Measurements from ENCODE around the gene RPL37A. TPM values are rescaled to one million over a fixed set of nuclear protein-coding genes. Genes with fewer than 3 reads are reported as not detected.
A peak's percentile ranks its signal among the peaks of the same experiment; 100 is the strongest.

RPL37A gene
- total and polyA plus RNA-seq, 9 of the 15 experiments (the other 6 are each of a cell fraction or from before 2014, with no cell fraction given) = 1,938 to 3,349 (median 2,436) TPM

DNA sequence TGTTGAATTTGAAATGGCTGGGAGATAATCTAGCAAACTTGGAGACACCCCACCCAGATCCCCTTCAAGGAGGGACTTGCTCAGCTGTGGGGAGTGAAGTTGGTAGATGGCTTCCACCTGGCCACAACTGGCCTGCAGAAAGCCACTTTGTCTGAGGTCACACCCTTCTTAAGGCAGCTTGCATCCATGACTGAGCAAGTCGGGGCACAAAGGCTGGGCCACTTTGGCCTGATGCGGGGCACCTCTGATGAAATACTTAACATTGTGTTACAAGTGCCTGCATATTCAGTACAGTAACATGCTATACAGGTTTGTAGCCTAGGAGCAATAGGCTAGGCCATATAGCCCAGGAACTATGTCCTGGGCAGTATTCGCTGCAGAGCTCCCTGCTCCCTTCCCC is 13.4 kb upstream of the RPL37A start:
- ChIA-PET CTCF (ENCODE audit: low intra/inter-chr PET ratio) (no interaction called here), POLR2A (interaction anchor here (4.3 kb wide), 1 partner anchor 13 kb away, joined by 18 read pairs; the partner anchor contains the start of gene RPL37A)
- no peaks in the 10 kb centered on the region for H3K27me3 ChIP-seq (ENCODE audit: control insufficient read depth in 2 of 2, insufficient read depth in 2 of 2, low read length in 2 of 2)
- no peak for FAIRE-seq
- no peak overlapping the region for H3K4me2 ChIP-seq (ENCODE audit: insufficient read depth, low read length)
- no peak for DNase-seq (ENCODE audit: extremely low read depth in 1 of 4, low spot score in 3 of 4)
- 56% methylated on average over 3 of the region's 3 CpGs for WGBS (ENCODE audit: insufficient coverage, low coverage, missing lambda C conversion rate)
- H3K4me3 ChIP-seq = no peak overlapping the region
- H3K4me1 ChIP-seq (replicated peaks in 1 of 2; ENCODE audit: control insufficient read depth in 2 of 2, insufficient read depth in 2 of 2, low read length in 2 of 2) = no peaks in the 10 kb centered on the region; a peak in 2 of 5 replicates
- intact Hi-C loops (cut with micrococcal nuclease) (no loop called here), in situ Hi-C loops (cut with MboI) (no loop called here)
- no peak overlapping the region for H3K27ac ChIP-seq (ENCODE audit: extremely low read depth, low read depth, low read length)
- H3K9ac ChIP-seq (ENCODE audit: insufficient read depth in 1 of 2, low read depth in 2 of 2, low read length in 2 of 2) = no peak overlapping the region
- ATAC-seq = peak; percentile 64
- no peaks in the 10 kb centered on the region for H4K20me1 ChIP-seq (replicated peaks; ENCODE audit: control insufficient read depth, insufficient read depth, low read length)
- no peaks in the 10 kb centered on the region for H3K79me2 ChIP-seq (ENCODE audit: control insufficient read depth, insufficient read depth, low read length)
- H3K9me1 ChIP-seq (ENCODE audit: control insufficient read depth, insufficient read depth, low read length) = no peaks in the 10 kb centered on the region
- H3K9me3 ChIP-seq (replicated peaks; ENCODE audit: control insufficient read depth, insufficient read depth, low read depth, low read length) = no peaks in the 10 kb centered on the region
- peaks cover 10% of the 10 kb centered on the region; the same call in 1 of the 3 replicates for H3K36me3 ChIP-seq (ENCODE audit: control insufficient read depth, insufficient read depth, low read length)
- no peak overlapping the region for H2AFZ ChIP-seq (ENCODE audit: low read depth, low read length)
- BruUV-seq (replicated peaks) = no TSS peak
- TF ChIP-seq, protein P1, sequence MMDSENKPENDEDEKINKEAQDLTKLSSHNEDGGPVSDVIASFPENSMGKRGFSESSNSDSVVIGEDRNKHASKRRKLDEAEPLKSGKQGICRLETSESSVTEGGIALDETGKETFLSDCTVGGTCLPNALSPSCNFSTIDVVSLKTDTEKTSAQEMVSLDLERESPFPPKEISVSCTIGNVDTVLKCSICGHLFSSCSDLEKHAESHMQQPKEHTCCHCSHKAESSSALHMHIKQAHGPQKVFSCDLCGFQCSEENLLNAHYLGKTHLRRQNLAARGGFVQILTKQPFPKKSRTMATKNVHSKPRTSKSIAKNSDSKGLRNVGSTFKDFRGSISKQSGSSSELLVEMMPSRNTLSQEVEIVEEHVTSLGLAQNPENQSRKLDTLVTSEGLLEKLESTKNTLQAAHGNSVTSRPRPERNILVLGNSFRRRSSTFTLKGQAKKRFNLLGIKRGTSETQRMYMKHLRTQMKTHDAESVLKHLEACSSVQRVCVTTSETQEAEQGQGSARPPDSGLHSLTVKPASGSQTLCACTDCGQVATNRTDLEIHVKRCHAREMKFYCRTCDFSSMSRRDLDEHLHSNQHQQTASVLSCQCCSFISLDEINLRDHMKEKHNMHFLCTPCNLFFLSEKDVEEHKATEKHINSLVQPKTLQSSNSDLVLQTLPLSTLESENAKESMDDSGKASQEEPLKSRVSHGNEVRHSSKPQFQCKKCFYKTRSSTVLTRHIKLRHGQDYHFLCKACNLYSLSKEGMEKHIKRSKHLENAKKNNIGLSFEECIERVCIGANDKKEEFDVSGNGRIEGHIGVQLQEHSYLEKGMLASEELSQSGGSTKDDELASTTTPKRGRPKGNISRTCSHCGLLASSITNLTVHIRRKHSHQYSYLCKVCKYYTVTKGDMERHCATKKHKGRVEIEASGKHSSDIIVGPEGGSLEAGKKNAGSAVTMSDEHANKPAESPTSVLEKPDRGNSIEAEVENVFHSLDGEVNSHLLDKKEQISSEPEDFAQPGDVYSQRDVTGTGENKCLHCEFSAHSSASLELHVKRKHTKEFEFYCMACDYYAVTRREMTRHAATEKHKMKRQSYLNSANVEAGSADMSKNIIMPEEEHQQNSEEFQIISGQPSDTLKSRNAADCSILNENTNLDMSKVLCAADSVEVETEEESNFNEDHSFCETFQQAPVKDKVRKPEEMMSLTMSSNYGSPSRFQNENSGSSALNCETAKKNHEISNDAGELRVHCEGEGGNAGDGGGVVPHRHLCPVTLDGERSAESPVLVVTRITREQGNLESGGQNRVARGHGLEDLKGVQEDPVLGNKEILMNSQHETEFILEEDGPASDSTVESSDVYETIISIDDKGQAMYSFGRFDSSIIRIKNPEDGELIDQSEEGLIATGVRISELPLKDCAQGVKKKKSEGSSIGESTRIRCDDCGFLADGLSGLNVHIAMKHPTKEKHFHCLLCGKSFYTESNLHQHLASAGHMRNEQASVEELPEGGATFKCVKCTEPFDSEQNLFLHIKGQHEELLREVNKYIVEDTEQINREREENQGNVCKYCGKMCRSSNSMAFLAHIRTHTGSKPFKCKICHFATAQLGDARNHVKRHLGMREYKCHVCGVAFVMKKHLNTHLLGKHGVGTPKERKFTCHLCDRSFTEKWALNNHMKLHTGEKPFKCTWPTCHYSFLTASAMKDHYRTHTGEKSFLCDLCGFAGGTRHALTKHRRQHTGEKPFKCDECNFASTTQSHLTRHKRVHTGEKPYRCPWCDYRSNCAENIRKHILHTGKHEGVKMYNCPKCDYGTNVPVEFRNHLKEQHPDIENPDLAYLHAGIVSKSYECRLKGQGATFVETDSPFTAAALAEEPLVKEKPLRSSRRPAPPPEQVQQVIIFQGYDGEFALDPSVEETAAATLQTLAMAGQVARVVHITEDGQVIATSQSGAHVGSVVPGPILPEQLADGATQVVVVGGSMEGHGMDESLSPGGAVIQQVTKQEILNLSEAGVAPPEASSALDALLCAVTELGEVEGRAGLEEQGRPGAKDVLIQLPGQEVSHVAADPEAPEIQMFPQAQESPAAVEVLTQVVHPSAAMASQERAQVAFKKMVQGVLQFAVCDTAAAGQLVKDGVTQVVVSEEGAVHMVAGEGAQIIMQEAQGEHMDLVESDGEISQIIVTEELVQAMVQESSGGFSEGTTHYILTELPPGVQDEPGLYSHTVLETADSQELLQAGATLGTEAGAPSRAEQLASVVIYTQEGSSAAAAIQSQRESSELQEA (IDR thresholded peaks at IDR 0.05; ENCODE audit: low read depth) = no peak
- TF ChIP-seq ZNF347 (CRISPR knock-in tag; IDR thresholded peaks at IDR 0.05; ENCODE audit: low read depth) (no peak), LCOR (CRISPR knock-in tag; IDR thresholded peaks at IDR 0.05) (no peak), SMAD1 (IDR thresholded peaks at IDR 0.05; ENCODE audit: low read depth, low read length, partially characterized antibody) (no peak), ELF4 (CRISPR knock-in tag; IDR thresholded peaks at IDR 0.05) (no peak), HDAC6 (IDR thresholded peaks at IDR 0.05; ENCODE audit: low read depth, low read length) (no peak), KAT7 (CRISPR knock-in tag; IDR thresholded peaks at IDR 0.05; ENCODE audit: borderline replicate concordance) (no peak)
- TF ChIP-seq, protein P2, sequence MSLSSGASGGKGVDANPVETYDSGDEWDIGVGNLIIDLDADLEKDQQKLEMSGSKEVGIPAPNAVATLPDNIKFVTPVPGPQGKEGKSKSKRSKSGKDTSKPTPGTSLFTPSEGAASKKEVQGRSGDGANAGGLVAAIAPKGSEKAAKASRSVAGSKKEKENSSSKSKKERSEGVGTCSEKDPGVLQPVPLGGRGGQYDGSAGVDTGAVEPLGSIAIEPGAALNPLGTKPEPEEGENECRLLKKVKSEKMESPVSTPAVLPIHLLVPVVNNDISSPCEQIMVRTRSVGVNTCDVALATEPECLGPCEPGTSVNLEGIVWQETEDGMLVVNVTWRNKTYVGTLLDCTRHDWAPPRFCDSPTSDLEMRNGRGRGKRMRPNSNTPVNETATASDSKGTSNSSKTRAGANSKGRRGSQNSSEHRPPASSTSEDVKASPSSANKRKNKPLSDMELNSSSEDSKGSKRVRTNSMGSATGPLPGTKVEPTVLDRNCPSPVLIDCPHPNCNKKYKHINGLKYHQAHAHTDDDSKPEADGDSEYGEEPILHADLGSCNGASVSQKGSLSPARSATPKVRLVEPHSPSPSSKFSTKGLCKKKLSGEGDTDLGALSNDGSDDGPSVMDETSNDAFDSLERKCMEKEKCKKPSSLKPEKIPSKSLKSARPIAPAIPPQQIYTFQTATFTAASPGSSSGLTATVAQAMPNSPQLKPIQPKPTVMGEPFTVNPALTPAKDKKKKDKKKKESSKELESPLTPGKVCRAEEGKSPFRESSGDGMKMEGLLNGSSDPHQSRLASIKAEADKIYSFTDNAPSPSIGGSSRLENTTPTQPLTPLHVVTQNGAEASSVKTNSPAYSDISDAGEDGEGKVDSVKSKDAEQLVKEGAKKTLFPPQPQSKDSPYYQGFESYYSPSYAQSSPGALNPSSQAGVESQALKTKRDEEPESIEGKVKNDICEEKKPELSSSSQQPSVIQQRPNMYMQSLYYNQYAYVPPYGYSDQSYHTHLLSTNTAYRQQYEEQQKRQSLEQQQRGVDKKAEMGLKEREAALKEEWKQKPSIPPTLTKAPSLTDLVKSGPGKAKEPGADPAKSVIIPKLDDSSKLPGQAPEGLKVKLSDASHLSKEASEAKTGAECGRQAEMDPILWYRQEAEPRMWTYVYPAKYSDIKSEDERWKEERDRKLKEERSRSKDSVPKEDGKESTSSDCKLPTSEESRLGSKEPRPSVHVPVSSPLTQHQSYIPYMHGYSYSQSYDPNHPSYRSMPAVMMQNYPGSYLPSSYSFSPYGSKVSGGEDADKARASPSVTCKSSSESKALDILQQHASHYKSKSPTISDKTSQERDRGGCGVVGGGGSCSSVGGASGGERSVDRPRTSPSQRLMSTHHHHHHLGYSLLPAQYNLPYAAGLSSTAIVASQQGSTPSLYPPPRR (CRISPR knock-in tag; IDR thresholded peaks at IDR 0.05; ENCODE audit: borderline replicate concordance) = no peak
- TF ChIP-seq, protein P3, sequence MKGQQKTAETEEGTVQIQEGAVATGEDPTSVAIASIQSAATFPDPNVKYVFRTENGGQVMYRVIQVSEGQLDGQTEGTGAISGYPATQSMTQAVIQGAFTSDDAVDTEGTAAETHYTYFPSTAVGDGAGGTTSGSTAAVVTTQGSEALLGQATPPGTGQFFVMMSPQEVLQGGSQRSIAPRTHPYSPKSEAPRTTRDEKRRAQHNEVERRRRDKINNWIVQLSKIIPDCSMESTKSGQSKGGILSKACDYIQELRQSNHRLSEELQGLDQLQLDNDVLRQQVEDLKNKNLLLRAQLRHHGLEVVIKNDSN (CRISPR knock-in tag; IDR thresholded peaks at IDR 0.05) = no peak
